Esophagus squamous epithelium (tissue), 5 donors: ENCODE measurements around the gene AWAT1. TPM values are rescaled to one million over a fixed set of nuclear protein-coding genes. Genes with fewer than 3 reads are reported as not detected.

Source experiments
- DNase-seq: peaks from one replicate; lab custom pipeline; 2025; lab: John Stamatoyannopoulos, UW
- H3K27ac ChIP-seq, 4 donors: fragments of 200-600 bp; sonication (generic); one replicate each; pipeline ENCODE4 v1.5.1; 2016 to 2019; ENCODE audit warnings: mild to moderate bottlenecking in 1 of 4
- H3K27me3 ChIP-seq, 4 donors: fragments of 200-600 bp; sonication (generic); 1 replicate in 3 of 4; 2 replicates in 1 of 4; pipeline versions ENCODE4 v1.5.1 to v1.6.0; 2017 to 2021; ENCODE audit warnings: antibody characterized with exemption in 1 of 4
- H3K36me3 ChIP-seq, 3 donors: fragments of 200-600 bp; sonication (generic); one replicate each; pipeline ENCODE4 v1.5.1; 2016 to 2019
- H3K4me1 ChIP-seq, 3 donors: fragments of 200-600 bp; sonication (generic); one replicate each; pipeline ENCODE4 v1.5.1; 2017 to 2019
- H3K4me3 ChIP-seq, 4 donors: fragments of 200-600 bp; sonication (generic); 1 replicate in 3 of 4; 2 replicates in 1 of 4; pipeline ENCODE4 v1.5.1; 2016 to 2019; ENCODE audit warnings: mild to moderate bottlenecking in 2 of 4, moderate library complexity in 1 of 4
- H3K9me3 ChIP-seq, 3 donors: fragments of 200-600 bp; sonication (generic); one replicate each; pipeline ENCODE4 v1.5.1; 2016 to 2019
- POLR2A ChIP-seq, 4 donors: fragments of 450-650 bp; IDR thresholded peaks; one replicate each; pipeline ENCODE4 v1.6.1; 2017; ENCODE audit warnings: antibody characterized with exemption in 4 of 4, mild to moderate bottlenecking in 4 of 4, moderate library complexity in 3 of 4
- WGBS, 2 donors: methylation state at CpG; one replicate each; pipeline ENCODE4 v1.1.5; 2018; 5-methylcytosine and 5-hydroxymethylcytosine counted together
- intact Hi-C: fragments of 100-400 bp; cut with DNase I; formaldehyde crosslinking; loops from one replicate; pipeline ENCODE4 v1.15.0; 2022
- small RNA-seq, 4 donors: library from RNA; depleted of rRNA; stranded (forward); fragments of <200 nt; gene quantifications; one replicate each; pipeline ENCODE3, GENCODE V24; 2016
- total RNA-seq, 4 donors: library from RNA; depleted of rRNA; stranded (reverse); fragments of >200 nt; gene quantifications; one replicate each; pipeline ENCODE4 v1.1.0, GENCODE V29; 2016
- TF ChIP-seq, protein P1 (sequence below), 6 experiments: fragments of 450-650 bp in 4 of 6; fragments of 200-600 bp in 2 of 6; sonication (generic) in 2 of 6; IDR thresholded peaks; one replicate each; pipeline ENCODE4 v1.5.1; 2016 to 2019; ENCODE audit warnings: antibody characterized with exemption in 6 of 6, mild to moderate bottlenecking in 4 of 6, moderate library complexity in 4 of 6
- donor health status: DM: yes; HTN: yes; CAD: no.

The AWAT1 gene
- total RNA-seq, 4 donors from 2014 or later = not detected

- Histone ChIP-seq H3K4me3 (no peak overlapping the region), H3K9me3 (no peaks in the 10 kb centered on the region), H3K36me3 (peaks cover 0 to 7% (median 0%) of the 10 kb centered on the region in 3 donors), H3K27me3 (no peaks in the 10 kb centered on the region), H3K4me1 (no peaks in the 10 kb centered on the region), H3K27ac (no peak overlapping the region)
- no peak for DNase-seq
- no peak for TF ChIP-seq POLR2A (IDR thresholded peaks at IDR 0.05)
- TF ChIP-seq, protein P1, sequence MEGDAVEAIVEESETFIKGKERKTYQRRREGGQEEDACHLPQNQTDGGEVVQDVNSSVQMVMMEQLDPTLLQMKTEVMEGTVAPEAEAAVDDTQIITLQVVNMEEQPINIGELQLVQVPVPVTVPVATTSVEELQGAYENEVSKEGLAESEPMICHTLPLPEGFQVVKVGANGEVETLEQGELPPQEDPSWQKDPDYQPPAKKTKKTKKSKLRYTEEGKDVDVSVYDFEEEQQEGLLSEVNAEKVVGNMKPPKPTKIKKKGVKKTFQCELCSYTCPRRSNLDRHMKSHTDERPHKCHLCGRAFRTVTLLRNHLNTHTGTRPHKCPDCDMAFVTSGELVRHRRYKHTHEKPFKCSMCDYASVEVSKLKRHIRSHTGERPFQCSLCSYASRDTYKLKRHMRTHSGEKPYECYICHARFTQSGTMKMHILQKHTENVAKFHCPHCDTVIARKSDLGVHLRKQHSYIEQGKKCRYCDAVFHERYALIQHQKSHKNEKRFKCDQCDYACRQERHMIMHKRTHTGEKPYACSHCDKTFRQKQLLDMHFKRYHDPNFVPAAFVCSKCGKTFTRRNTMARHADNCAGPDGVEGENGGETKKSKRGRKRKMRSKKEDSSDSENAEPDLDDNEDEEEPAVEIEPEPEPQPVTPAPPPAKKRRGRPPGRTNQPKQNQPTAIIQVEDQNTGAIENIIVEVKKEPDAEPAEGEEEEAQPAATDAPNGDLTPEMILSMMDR (IDR thresholded peaks at IDR 0.05) = no peak
- intact Hi-C loops = no loop called here
- 68 to 91% methylated on average over 3 of the region's 3 CpGs for WGBS, 2 donors
These were observed 44.6 kb downstream of the AWAT1 start for GRCh38 chrX:70279081-70279480.

GRCh38 chrX:70280573-70280972 is 46.1 kb downstream of the AWAT1 start:
- H3K36me3 ChIP-seq = peaks cover 0 to 14% (median 0%) of the 10 kb centered on the region in 3 donors
- no peaks in the 10 kb centered on the region for H3K9me3 ChIP-seq
- intact Hi-C loops = no loop called here
- no peak for DNase-seq
- no peaks in the 10 kb centered on the region for H3K27me3 ChIP-seq
- no peak overlapping the region for H3K4me3 ChIP-seq
- no peak overlapping the region for H3K27ac ChIP-seq
- no peak for TF ChIP-seq POLR2A (IDR thresholded peaks at IDR 0.05)
- TF ChIP-seq, protein P1 (IDR thresholded peaks at IDR 0.05) = no peak
- H3K4me1 ChIP-seq = no peaks in the 10 kb centered on the region
- 78% methylated on average over 3 of the region's 3 CpGs; no CpG with 5 or more reads in 1 of the 2 donors for WGBS, 2 donors

- no peak for TF ChIP-seq POLR2A (IDR thresholded peaks at IDR 0.05)
- TF ChIP-seq, protein P1 (IDR thresholded peaks at IDR 0.05) = no peak
- Histone ChIP-seq H3K27me3 (no peaks in the 10 kb centered on the region), H3K27ac (no peak within 1 kb of the TSS), H3K36me3 (peaks cover 0 to 28% (median 0%) of the 10 kb centered on the region in 3 donors), H3K4me3 (no peak within 1 kb of the TSS), H3K9me3 (no peaks in the 10 kb centered on the region), H3K4me1 (no peaks in the 10 kb centered on the region)
- DNase-seq = no peak
- intact Hi-C loops = no loop called here
- 89 to 94% methylated on average over 14 to 16 of the region's 21 CpGs for WGBS, 2 donors
These were observed 47.5 kb downstream of the AWAT1 start, which contains the start of gene RAB41 for GRCh38 chrX:70281951-70282350. RAB41 (plus strand) TSS chrX:70282172; CDS start chrX:70282218, 46 bp downstream.

DNA sequence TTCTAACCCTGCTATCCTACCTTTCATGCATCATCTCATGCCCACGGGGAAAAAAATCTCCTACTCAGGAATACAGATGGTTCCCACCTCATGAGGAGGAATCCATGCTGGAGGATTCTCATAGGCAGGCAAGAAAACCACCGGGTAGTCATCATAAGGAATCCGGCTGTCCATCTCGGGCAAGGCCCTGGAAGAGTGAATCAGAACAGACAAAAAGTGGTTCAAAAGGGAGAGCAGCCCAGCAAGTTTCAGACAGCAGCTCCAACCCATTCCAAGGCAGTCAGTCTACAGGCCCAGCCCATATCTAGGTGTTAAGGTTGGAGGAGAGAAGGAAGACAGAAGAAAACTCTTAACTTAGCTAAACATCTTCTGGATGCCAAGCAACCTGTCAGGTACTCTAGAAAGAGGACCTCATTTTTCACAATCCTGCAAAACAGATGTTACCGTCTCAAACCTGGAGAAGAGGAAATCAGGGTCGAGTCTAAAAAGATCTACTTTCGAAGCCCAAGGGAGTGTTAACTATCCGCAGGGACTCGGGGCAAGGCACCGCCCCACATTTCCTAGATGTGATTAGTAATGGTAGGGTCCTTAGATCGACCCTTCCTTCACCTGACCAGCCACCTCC is 54.8 kb downstream of the AWAT1 start:
- 38 to 80% methylated on average over 1 to 11 of the region's 11 CpGs for WGBS, 2 donors

More for the DNA sequence above, 54.8 kb downstream of the AWAT1 start:
- TF ChIP-seq, protein P1 (IDR thresholded peaks at IDR 0.05) = no peak
- Histone ChIP-seq H3K27ac (peak overlapping the region; percentile 76 to 86 (median 83)), H3K4me1 (peaks cover 0 to 19% (median 5%) of the 10 kb centered on the region in 3 donors), H3K4me3 (peak overlapping the region; percentile 43 to 67 (median 56)), H3K36me3 (peaks cover 0 to 35% (median 0%) of the 10 kb centered on the region in 3 donors), H3K9me3 (no peaks in the 10 kb centered on the region), H3K27me3 (no peaks in the 10 kb centered on the region)
- intact Hi-C loops = no loop called here
- DNase-seq = no peak

Small RNA genes lying within 50 kb of the gene (small RNA-seq; reads per million reads assigned to genes)
- 0 to 0.68 (median 0.39) reads per million in 4 donors for gene RNA5SP507

Other genes starting within 250 kb of the AWAT1 start
- not detected for gene AWAT2, start 184.7 kb upstream of the AWAT1 start, total RNA-seq
- gene OTUD6A, start 172.2 kb upstream of the AWAT1 start, total RNA-seq = not detected
- 10 to 100 TPM; 26.5 to 66.0 (median 45.6) TPM for gene IGBP1, start 101.2 kb upstream of the AWAT1 start, total RNA-seq
- gene DGAT2L6, start 57.2 kb upstream of the AWAT1 start, total RNA-seq = not detected
- under 1 TPM in 1 of 4 donors, not detected in 3; 0.95 TPM for gene P2RY4, start 25.5 kb downstream of the AWAT1 start, total RNA-seq
- gene ARR3, start 33.7 kb downstream of the AWAT1 start, total RNA-seq = not detected
- not detected for gene RAB41, start 47.5 kb downstream of the AWAT1 start, total RNA-seq
- 10 to 100 TPM; 26.3 to 39.2 (median 31.0) TPM for gene PDZD11, start 55.3 kb downstream of the AWAT1 start, total RNA-seq
- gene KIF4A, start 55.4 kb downstream of the AWAT1 start, total RNA-seq = 10 to 100 TPM in 1 of 4 donors, 1 to 10 TPM in 3; 2.5 to 11.0 (median 4.4) TPM
- 1 to 10 TPM in 2 of 4 donors, not detected in 2; 1.3 to 2.3 TPM for gene GDPD2, start 188.7 kb downstream of the AWAT1 start, total RNA-seq
- 10 to 100 TPM; 20.8 to 36.7 (median 28.3) TPM for gene DLG3, start 210.2 kb downstream of the AWAT1 start, total RNA-seq